ENCODE data around the gene ADGRG3.

DNA sequence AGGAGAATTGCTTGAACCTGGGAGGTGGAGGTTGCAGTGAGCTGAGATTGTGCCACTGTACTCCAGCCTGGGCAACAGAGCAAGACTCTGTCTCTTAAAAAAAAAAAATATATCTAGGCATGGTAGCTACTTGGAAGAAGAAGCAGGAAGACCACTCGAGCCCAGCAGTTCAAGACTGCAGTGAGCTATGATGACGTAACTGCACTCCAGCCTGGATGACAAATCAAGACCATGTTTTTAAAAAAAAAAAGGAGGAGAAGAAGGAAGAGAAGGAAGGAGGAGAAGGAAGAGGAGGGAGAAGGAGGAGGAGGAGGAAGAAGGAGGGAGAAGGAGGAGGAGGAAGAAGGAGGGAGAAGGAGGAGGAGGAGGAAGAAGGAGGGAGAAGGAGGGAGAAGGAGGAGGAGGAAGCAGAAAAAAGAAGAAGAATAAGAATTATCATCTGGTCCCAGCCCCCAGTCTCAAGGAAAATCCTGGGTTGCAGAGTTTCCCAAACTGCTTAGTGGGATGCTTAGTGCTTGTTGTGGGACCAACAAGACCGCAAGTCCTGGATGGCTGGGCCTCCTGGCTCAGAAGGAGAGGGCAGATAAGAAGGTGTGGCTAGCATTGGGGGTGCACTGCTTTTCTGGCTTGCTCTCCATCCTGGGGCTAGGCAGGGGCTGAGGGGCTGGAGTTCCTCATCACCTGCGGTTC lies 22.8 kb downstream of the ADGRG3 start:
- TF ChIP-seq, protein P1, sequence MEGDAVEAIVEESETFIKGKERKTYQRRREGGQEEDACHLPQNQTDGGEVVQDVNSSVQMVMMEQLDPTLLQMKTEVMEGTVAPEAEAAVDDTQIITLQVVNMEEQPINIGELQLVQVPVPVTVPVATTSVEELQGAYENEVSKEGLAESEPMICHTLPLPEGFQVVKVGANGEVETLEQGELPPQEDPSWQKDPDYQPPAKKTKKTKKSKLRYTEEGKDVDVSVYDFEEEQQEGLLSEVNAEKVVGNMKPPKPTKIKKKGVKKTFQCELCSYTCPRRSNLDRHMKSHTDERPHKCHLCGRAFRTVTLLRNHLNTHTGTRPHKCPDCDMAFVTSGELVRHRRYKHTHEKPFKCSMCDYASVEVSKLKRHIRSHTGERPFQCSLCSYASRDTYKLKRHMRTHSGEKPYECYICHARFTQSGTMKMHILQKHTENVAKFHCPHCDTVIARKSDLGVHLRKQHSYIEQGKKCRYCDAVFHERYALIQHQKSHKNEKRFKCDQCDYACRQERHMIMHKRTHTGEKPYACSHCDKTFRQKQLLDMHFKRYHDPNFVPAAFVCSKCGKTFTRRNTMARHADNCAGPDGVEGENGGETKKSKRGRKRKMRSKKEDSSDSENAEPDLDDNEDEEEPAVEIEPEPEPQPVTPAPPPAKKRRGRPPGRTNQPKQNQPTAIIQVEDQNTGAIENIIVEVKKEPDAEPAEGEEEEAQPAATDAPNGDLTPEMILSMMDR (IDR thresholded peaks at IDR 0.05), result no peak
- no peak for TF ChIP-seq POLR2A (IDR thresholded peaks at IDR 0.05)
